WTC11 (cell line): Measurements from ENCODE around the gene FGFRL1.

Experiments used
- JUN ChIP-seq: sonication (generic); formaldehyde crosslinking; IDR thresholded peaks from 2 replicates; pipeline ENCODE4 v1.8.0; 2023; ENCODE audit warnings: mild to moderate bottlenecking, missing genetic modification reagents
- NR3C1 ChIP-seq: sonication (generic); formaldehyde crosslinking; conservative IDR thresholded peaks from 2 replicates; pipeline ENCODE4 v1.8.1; 2023; ENCODE audit warnings: low read depth, mild to moderate bottlenecking, missing genetic modification reagents
- RELA ChIP-seq: sonication (generic); formaldehyde crosslinking; IDR thresholded peaks from 2 replicates; pipeline ENCODE4 v1.8.1; 2022; ENCODE audit warnings: missing genetic modification reagents, mild to moderate bottlenecking, borderline replicate concordance
- TEAD4 ChIP-seq: sonication (generic); formaldehyde crosslinking; IDR thresholded peaks from 2 replicates; pipeline ENCODE4 v1.8.0; 2022; ENCODE audit warnings: mild to moderate bottlenecking, missing genetic modification reagents
- TP53 ChIP-seq: sonication (generic); formaldehyde crosslinking; IDR thresholded peaks from 2 replicates; pipeline ENCODE4 v1.8.1; 2023; ENCODE audit warnings: mild to moderate bottlenecking, missing genetic modification reagents
- TF ChIP-seq, protein P1 (sequence below): fragments of 200-600 bp; IDR thresholded peaks from 2 replicates; pipeline ENCODE4 v1.8.0; 2022; ENCODE audit warnings: antibody characterized with exemption

- TF ChIP-seq RELA (CRISPR knock-in tag) (no peak), NR3C1 (no peak), TEAD4 (CRISPR knock-in tag) (no peak), JUN (no peak), TP53 (no peak)
- TF ChIP-seq, protein P1, sequence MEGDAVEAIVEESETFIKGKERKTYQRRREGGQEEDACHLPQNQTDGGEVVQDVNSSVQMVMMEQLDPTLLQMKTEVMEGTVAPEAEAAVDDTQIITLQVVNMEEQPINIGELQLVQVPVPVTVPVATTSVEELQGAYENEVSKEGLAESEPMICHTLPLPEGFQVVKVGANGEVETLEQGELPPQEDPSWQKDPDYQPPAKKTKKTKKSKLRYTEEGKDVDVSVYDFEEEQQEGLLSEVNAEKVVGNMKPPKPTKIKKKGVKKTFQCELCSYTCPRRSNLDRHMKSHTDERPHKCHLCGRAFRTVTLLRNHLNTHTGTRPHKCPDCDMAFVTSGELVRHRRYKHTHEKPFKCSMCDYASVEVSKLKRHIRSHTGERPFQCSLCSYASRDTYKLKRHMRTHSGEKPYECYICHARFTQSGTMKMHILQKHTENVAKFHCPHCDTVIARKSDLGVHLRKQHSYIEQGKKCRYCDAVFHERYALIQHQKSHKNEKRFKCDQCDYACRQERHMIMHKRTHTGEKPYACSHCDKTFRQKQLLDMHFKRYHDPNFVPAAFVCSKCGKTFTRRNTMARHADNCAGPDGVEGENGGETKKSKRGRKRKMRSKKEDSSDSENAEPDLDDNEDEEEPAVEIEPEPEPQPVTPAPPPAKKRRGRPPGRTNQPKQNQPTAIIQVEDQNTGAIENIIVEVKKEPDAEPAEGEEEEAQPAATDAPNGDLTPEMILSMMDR: no peak
Observed at GRCh38 chr4:1057403-1057745, 45.9 kb downstream of the FGFRL1 start.
